Gastroesophageal sphincter (tissue), 4 donors: ENCODE results near the gene TXNIP. TPM values are rescaled to one million over a fixed set of nuclear protein-coding genes. Genes with fewer than 3 reads are reported as not detected.

ENCODE experiments used
- ATAC-seq: fragments of 150-250 bp; one replicate; pipeline ENCODE4 v1.9.1; 2016; ENCODE audit warnings: mild to moderate bottlenecking, moderate library complexity
- H3K27ac ChIP-seq, 4 donors: fragments of 200-600 bp; sonication (generic) in 3 of 4; 1 replicate in 3 of 4; 2 replicates in 1 of 4; pipeline ENCODE4 v1.5.1; 2016 to 2019
- H3K27me3 ChIP-seq: fragments of 200-600 bp; sonication (generic); one replicate; pipeline ENCODE4 v1.5.1; 2019
- H3K36me3 ChIP-seq, 2 donors: fragments of 200-600 bp; sonication (generic); one replicate each; pipeline ENCODE4 v1.5.1; 2019; ENCODE audit warnings: control low read depth in 1 of 2
- H3K4me1 ChIP-seq, 3 donors: fragments of 200-600 bp; sonication (generic); 1 replicate in 2 of 3; 2 replicates in 1 of 3; pipeline ENCODE4 v1.5.1; 2016 to 2019; ENCODE audit warnings: control low read depth in 2 of 3
- H3K4me3 ChIP-seq, 2 donors: fragments of 200-600 bp; sonication (generic); one replicate each; pipeline ENCODE4 v1.5.1; 2019; ENCODE audit warnings: mild to moderate bottlenecking in 1 of 2, moderate library complexity in 1 of 2
- H3K9me3 ChIP-seq, 3 donors: fragments of 200-600 bp; sonication (generic); one replicate each; pipeline ENCODE4 v1.5.1; 2017 to 2019; ENCODE audit warnings: control low read depth in 2 of 3
- CTCF ChIP-seq, 4 experiments: fragments of 200-600 bp in 2 of 4; fragments of 450-650 bp in 2 of 4; sonication (generic) in 1 of 4; IDR thresholded peaks; one replicate each; pipeline ENCODE4 v1.5.1; 2017 to 2019; ENCODE audit warnings: antibody characterized with exemption in 4 of 4, mild to moderate bottlenecking in 2 of 4, moderate library complexity in 2 of 4
- EP300 ChIP-seq: sonication (generic); formaldehyde crosslinking; IDR thresholded peaks from one replicate; pipeline ENCODE4 v1.6.1; 2017; ENCODE audit warnings: antibody characterized with exemption, mild to moderate bottlenecking
- POLR2A ChIP-seq, 2 donors: fragments of 450-650 bp; IDR thresholded peaks; one replicate each; pipeline ENCODE4 v1.6.1; 2017; ENCODE audit warnings: antibody characterized with exemption in 2 of 2, mild to moderate bottlenecking in 2 of 2, moderate library complexity in 1 of 2
- POLR2AphosphoS5 ChIP-seq: sonication (generic); formaldehyde crosslinking; IDR thresholded peaks from one replicate; pipeline ENCODE4 v1.6.1; 2017; ENCODE audit warnings: antibody characterized with exemption
- WGBS, 2 donors: methylation state at CpG; one replicate each; pipeline ENCODE4 v1.1.5; 2018; ENCODE audit warnings: low coverage in 1 of 2; 5-methylcytosine and 5-hydroxymethylcytosine counted together
- total RNA-seq, 4 donors: library from RNA; depleted of rRNA; stranded (reverse); fragments of >200 nt; gene quantifications; one replicate each; pipeline ENCODE4 v1.1.0, GENCODE V29; 2016

Gene TXNIP
- total RNA-seq, 4 donors from 2014 or later = 2,024 to 3,704 (median 2,348) TPM

- Histone ChIP-seq H3K4me1 (peaks cover 16 to 93% (median 19%) of the 10 kb centered on the region in 3 donors), H3K27me3 (no peaks in the 10 kb centered on the region), H3K36me3 (no peaks in the 10 kb centered on the region), H3K4me3 (peak overlapping the region in 1 of 2 donors; percentile 97), H3K9me3 (no peaks in the 10 kb centered on the region), H3K27ac (peak overlapping the region; percentile 87 to 100 (median 99))
- 0 to 8% methylated on average over 2 of the region's 2 CpGs for WGBS, 2 donors
- TF ChIP-seq CTCF (IDR thresholded peaks at IDR 0.05) (no peak), POLR2A (IDR thresholded peaks at IDR 0.05) (no peak), EP300 (no peak), POLR2AphosphoS5 (no peak)
- no peak for ATAC-seq
These were observed 40.9 kb downstream of the TXNIP start for GRCh38 chr1:145955436-145955835.

GRCh38 chr1:145953861-145954260 lies 42.5 kb downstream of the TXNIP start:
- no peaks in the 10 kb centered on the region for H3K36me3 ChIP-seq
- 46 to 78% methylated on average over 3 of the region's 6 CpGs for WGBS, 2 donors
- ATAC-seq = no peak
- no peaks in the 10 kb centered on the region for H3K9me3 ChIP-seq
- no peak overlapping the region for H3K4me3 ChIP-seq
- peaks cover 16 to 93% (median 25%) of the 10 kb centered on the region in 3 donors for H3K4me1 ChIP-seq
- TF ChIP-seq CTCF (IDR thresholded peaks at IDR 0.05) (no peak), POLR2A (IDR thresholded peaks at IDR 0.05) (no peak), POLR2AphosphoS5 (no peak), EP300 (no peak)
- no peaks in the 10 kb centered on the region for H3K27me3 ChIP-seq
- H3K27ac ChIP-seq = peak overlapping the region in 3 of 4 donors; percentile 9 to 100 (median 100)

GRCh38 chr1:145952903-145953302 lies 43.5 kb downstream of the TXNIP start:
- no peak for ATAC-seq
- H3K4me1 ChIP-seq = peaks cover 16 to 88% (median 20%) of the 10 kb centered on the region in 3 donors
- WGBS, 2 donors = 96 to 100% methylated on average over 2 to 3 of the region's 3 CpGs

GRCh38 chr1:145951526-145951925 lies 44.9 kb downstream of the TXNIP start:
- no peak overlapping the region for H3K27ac ChIP-seq
- H3K4me3 ChIP-seq = no peak overlapping the region
- 58 to 80% methylated on average over 1 of the region's 1 CpG for WGBS, 2 donors
- no peaks in the 10 kb centered on the region for H3K9me3 ChIP-seq
- H3K4me1 ChIP-seq = peaks cover 16 to 87% (median 20%) of the 10 kb centered on the region in 3 donors
- H3K36me3 ChIP-seq = peaks cover 0 to 14% of the 10 kb centered on the region in 2 donors
- TF ChIP-seq POLR2AphosphoS5 = no peak
- no peak for TF ChIP-seq CTCF (IDR thresholded peaks at IDR 0.05)
- no peak for TF ChIP-seq EP300
- no peak for TF ChIP-seq POLR2A (IDR thresholded peaks at IDR 0.05)
- H3K27me3 ChIP-seq = no peaks in the 10 kb centered on the region
- ATAC-seq = no peak

More at GRCh38 chr1:145952903-145953302, 43.5 kb downstream of the TXNIP start:
- no peak overlapping the region for H3K27ac ChIP-seq
- H3K36me3 ChIP-seq = no peaks in the 10 kb centered on the region
- TF ChIP-seq POLR2A (IDR thresholded peaks at IDR 0.05) = no peak
- TF ChIP-seq POLR2AphosphoS5 = no peak
- TF ChIP-seq EP300 = no peak
- no peak for TF ChIP-seq CTCF (IDR thresholded peaks at IDR 0.05)
- H3K4me3 ChIP-seq = no peak overlapping the region
- no peaks in the 10 kb centered on the region for H3K27me3 ChIP-seq
- H3K9me3 ChIP-seq = no peaks in the 10 kb centered on the region

- Histone ChIP-seq H3K4me3 (no peak overlapping the region), H3K27me3 (no peaks in the 10 kb centered on the region), H3K9me3 (no peaks in the 10 kb centered on the region), H3K4me1 (peaks cover 3 to 64% (median 9%) of the 10 kb centered on the region in 3 donors), H3K27ac (no peak overlapping the region), H3K36me3 (peaks cover 0 to 37% of the 10 kb centered on the region in 2 donors)
- no peak for TF ChIP-seq EP300
- TF ChIP-seq POLR2AphosphoS5 = peak; percentile 27
- ATAC-seq = no peak
- 67 to 82% methylated on average over 2 to 4 of the region's 4 CpGs for WGBS, 2 donors
These were observed 47.2 kb downstream of the TXNIP start for GRCh38 chr1:145949219-145949618.
